GM19467 (cell line): Measurements from ENCODE around the gene MIA.
"Not testable (repeated sequence)": the region's sequence is repeated elsewhere in the genome, so short reads cannot be mapped to it uniquely, and the experiment has no call there.

Source experiments
- ATAC-seq: cut with Tn5 transposase; IDR thresholded peaks from one replicate; pipeline ENCODE4 v1.9.1; 2021; ENCODE audit warnings: mild to moderate bottlenecking, moderate library complexity; ENCODE audit not compliant: unreplicated experiment

Gene MIA

DNA sequence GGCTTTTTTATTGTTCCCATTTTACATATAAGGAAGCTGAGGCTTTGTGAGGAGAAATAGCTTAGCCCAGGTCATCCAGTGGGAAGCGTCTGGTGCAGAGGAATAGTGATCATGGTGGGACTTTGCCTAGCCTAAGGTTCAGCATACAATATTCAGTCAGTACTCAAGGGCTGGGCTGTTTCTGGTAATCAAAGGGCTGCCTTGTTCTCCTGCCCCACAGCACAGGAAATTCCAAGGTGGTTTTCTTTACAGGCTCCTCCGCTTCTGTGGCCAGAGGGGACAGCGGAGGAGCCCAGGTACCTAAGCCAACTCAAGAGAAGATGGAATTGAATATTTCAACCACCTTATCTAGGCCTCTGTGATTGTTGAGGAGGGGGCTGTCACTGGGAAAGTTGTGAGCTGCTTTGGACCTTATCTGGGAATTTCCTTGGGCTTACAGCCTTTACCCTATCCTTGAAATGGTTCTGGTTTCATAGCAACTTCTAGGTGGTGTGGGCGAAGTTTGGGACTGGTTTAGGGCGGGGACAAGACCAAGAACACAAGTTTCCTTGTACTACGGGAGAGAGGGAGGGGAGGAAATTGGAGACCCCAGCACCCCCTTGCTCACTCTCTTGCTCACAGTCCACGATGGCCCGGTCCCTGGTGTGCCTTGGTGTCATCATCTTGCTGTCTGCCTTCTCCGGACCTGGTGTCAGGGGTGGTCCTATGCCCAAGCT lies at the start of gene MIA:
Gene MIA, plus strand, starts transcription at position 606 of the 716 bp plus-strand sequence. Its CDS starts 22 bp downstream, at position 628.
- no peak for ATAC-seq

DNA sequence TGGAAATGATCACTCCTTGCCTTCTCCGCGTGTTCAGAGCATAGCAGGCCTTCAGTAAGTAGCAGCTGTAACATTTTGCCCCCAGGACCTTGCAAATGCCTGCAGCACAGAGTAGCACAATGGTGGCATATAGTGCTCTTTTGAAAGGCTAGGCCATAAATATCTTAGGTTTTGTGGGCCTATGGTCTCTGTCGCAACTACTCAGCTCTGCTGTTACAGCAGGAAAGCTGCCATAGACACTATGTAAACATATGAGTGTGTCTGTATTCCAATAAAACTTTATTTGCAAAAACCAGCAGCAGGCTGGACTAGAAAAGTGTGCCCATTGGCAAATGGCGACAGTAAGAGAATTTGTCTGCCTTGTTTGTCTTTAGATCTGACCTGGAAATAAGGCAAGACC lies 49.0 kb upstream of the MIA start:
- ATAC-seq = no peak

DNA sequence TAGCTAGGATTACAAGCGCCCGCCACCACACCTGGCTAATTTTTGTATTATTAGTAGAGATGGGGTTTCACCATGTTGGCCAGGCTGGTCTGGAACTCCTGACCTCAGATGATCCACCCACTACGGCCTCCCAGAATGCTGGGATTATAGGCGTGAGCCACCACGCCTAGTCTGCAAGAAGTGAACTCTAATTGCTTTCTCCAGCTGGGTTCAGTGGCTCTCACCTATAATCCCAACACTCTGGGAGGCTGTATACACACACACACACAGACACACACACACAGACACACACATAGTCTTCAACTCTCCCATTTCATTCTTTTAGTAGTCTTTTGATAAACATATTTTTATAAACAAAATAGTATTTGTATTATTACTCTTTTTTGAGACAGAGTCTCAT lies 45.3 kb upstream of the MIA start:
- not testable (repeated sequence) for ATAC-seq

DNA sequence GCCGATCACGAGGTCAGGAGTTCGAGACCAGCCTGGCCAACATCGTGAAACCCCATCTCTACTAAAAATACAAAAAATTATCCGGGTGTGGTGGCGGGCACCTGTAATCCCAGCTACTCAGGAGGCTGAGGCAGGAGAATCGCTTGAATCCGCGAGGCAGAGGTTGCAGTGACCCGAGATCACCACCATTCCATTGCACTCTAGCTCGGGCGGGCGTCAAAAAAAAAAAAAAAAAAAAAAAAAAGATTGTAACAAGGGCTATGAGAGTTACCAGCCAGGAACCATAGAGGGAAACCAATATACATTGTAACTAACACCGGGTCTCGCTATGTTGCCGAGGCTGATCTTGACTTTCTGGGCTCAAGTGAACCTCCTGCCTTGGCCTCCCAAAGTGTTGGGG lies 43.0 kb upstream of the MIA start:
- not testable (repeated sequence) for ATAC-seq

DNA sequence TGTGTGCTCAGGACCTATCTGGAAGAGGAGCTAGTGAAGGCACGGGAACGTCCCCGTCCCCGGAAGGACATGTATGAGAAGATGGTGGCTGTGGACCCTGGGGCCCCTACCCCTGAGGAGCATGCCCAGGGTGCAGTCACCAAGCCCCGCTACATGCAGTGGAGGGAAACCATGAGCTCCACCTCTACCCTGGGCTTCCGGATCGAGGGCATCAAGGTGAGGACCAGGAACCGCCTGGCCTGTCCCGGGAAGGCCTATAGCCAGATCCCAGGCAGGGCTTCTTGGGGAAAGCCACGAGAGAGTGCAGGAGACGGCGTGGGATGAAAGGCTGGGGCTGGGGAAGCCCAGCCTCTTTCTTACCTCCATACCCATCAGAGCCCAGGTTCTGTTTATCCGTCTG lies 42.2 kb upstream of the MIA start:
- ATAC-seq = no peak

DNA sequence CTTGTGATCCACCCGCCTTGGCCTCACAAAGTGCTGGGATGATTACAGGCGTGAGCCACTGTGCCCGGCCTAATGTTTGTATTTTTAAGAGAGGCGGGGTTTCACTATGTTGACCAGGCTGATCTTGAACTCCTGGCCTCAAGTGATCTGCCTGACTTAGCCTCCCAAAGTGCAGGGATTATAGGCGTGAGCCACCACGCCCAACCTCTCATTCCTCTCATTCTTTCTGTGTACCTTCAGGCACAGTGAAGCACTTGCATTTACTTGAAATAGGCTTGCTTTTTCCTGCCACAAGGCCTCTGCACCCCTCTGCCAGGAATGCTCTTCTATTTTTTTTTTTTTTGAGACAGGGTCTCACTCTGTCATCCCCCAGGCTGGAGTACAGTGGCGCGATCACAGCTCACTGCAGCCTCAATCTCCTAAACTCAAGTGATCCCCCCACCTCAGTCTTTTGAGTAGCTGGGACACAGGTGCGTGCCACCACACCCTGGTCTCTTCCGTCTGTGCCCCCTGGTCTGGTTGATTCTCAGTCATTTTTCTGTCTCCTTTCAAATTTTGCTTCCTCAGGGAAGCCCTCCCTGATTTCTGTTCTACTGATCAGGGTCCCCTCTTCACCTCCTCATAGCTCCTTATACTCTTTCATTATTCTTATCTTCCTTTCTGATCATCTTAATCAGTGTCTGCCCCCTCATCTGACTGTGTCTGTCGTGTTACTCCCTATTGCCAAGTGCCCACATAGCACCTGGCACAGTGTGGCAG lies 40.1 kb upstream of the MIA start:
- no peak for ATAC-seq

DNA sequence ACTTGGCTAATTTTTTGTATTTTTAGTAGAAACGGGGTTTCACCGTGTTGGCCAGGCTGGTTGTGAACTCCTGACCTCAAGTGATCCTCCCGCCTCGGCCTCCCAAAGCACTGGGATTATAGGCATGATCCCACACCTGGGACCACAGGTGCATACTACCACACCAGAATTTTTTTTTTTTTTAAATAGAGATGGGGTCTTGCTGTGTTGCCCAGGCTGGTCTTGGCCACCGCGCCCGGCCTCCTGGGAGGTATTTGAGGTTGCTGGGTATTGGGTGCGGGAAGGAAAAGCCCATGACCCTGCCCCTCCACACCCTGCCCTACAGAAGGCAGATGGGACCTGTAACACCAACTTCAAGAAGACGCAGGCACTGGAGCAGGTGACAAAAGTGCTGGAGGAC lies 38.7 kb upstream of the MIA start:
- no peak for ATAC-seq

DNA sequence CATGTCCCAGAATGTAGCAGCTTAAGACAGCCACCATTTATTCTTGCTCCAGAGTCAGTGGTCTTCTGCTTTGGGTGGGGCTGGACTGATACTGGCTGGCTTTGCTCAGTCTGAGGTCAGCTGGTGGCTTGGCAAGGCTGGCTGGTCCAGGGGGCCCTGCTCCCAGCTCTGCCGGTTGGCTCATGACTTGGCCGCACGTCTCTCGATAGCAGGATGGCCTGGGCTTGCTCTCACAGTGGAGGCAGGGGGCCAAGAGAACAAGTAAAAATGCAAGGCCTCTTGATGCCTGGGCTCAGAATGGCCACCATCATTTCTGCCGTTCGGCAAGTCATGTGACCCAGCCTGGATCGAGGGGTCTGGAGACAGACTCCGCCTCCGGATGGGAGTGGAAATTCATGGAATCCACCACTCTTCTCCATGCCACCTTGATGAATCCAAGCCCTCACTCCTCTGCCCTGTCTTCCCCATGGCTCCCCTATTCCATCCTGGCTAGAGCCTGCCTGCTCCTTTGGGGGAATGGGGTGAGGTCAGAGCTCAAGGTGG lies 38.1 kb upstream of the MIA start:
- ATAC-seq = no peak

DNA sequence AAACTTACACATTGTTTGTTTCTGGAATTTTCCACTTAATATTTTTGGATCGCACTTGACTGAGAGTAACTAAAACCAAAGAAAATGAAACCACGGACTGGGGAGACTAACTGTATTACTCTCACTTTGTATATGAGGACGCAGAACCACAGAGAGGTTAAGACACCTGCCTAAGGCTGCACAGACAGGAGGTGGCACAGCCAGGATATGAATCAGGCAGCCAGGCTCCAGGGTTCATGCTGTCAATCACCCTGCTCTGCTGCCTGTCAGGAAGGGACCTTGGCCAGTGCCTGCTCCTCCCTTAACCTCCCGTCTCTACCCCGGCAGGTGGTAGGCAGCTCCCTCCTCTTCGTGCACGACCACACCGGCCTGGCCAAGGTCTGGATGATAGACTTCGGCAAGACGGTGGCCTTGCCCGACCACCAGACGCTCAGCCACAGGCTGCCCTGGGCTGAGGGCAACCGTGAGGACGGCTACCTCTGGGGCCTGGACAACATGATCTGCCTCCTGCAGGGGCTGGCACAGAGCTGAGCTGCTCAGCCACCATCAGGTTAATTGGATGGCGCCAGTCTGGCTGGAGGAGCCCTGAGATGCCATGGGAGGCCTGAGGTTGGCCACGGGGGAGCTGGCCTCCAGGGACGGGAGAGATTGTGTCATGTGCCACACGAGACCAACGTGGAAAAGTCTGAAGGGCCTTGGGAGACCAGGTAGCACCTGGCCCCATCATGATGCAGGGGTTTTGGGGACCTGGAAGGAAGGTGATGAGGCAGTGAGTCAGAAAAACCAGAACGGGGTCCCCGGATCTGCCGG lies 36.1 kb upstream of the MIA start:
- no peak for ATAC-seq

DNA sequence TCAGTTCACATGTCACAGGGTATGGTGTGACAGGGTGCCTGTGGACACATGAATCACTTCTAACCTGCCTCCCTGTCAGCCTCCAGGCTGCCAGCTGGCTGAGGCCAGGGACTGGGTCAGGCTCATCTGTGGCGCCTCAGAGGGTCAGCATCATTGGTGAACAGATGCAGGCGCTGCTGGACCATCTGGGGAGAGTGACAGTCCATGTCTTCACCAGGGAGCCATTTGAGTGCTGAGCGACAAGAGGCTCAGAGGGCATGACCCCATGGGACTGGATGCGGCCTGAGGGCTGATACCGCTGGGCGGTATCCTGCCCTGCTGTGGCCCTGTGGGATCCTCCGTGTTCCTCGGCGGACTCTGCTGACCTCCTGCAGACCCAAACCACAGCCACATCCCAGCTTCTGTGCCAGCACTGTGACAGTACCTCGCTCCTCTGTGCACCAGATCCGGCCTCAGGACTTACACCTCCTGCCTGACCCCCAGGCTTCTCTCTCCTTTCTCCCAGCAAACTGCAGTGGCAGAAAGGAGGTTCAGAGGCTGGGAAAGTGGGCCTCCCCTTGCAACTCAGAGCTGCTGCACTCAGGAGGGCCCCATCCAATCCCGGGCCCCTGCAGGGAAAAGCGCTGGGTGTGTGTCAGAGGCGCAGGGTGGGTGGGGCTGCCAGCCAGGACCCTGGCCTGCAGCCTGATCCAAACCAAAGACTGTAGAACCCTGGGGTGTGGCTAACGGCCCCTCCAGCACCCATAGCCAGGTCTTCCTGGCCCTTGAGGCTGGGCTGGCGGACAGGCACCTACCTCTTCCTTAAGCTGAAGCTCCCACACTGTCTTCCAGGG lies 35.2 kb upstream of the MIA start:
- no peak for ATAC-seq

DNA sequence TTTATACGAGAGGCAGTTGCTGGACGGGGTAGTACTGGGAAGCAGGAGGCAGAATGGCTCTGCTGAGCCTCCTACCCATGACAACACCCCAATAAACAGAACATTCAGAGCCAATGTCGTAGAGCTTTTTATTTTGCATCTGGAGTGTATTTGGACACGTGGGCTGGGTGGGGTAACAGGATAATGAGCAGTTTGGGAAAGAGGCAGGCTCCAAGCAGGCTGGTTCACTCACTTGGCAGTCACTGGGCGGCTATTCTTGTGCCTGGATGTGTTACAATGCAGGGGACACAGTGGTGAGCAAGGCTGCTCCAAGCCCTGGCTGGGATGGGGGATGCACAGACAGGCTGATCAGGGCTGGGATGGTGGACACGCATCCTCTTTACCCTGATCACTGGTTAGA lies 34.6 kb upstream of the MIA start:
- no peak for ATAC-seq

DNA sequence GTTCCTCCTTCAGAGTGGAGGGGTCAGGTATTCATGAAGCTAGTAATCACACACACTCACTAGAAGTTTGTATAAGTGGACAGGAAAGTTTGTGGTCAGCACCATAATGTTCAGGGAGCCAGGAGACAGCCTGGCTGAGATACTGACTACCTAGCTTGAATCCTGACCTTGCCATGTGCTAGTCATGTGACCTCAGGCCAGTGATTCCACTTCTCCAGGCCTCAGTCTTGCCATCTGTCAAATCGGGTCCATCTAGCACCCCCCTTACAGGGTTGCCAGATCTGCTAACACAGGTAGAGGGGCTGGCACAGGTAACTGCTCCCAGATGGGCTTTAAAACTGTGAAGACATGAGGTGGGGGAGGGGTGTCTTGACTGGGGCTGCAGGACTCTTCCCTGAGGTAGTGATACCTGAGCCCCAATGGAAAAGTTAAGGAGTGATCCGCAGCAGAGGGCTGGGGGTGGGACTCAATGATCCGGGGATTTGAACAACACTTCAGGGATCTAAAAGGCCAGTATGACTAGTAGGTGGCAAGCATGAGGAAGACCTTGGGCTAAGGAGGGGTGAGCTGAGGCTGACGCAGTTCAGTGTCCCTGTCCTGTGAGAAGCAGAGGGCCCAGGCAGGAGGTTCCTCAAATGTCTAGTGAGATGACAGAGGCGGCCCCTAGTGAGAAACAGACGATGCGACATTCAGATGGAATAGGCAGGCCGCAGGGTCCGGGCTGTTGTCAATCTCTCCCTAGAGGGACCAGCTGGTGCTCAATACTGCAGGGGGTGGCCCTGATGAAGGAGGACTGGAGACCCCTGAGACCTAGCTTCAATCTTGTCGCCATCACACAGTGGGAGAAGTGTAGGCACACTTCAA lies 33.6 kb upstream of the MIA start:
- no peak for ATAC-seq

DNA sequence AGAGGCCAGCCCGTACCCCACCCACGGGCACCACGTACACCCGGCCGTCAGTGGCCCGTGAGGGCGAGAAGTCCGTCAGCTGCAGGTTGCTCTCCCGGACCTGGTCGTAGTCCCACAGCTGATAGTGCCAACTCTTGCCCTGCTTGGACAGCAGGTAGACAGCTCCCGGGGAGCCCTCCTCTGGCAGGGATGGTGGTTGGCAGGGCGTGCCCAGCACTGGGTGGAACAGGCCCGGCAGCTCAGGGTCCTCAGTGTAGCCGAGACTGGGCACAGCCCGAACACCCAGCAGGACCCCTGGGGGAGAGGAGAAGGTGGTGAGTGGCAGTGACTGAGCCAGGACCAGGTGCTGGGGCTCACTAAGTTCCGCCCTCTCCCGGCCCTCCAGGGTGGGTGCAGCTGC lies 32.8 kb upstream of the MIA start:
- no peak for ATAC-seq

DNA sequence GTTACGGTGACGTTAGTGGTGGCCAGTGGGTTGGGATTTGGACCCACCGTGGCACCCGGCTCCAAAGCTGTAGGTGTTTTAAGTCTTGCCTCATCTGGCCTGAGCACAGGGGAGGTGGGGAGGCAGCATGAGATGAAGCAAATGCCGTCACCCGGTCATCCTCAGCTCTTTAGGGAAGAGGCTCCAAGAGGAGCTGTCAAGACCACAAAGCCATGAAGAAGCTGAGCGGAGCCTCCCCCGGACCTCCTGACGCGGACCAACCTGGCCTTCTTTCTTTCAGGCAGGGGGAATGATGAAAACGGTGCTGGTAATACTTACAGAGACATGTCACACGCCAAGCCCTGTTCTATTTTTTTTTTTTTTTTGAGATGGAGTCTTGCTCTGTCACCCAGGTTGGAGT lies 32.4 kb upstream of the MIA start:
- no peak for ATAC-seq

DNA sequence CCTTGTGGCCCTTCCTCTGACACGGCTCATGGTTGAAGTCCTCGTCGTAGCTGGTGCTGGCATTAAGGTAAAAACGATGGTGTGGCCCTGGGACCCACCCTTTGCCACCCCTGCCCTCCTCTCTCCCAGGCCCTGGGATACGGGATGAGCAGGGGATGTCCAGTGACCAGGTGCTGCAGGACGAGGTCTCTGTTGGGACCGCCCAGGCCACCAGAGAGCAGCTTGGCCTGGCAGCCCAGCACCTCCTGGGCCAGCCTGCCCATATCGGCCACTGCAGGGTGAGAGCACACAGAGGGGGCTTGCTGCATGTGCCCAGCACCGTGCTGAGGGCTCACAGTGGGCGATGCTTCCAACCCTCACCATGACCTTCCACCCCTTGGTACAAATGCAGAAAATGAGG lies 31.4 kb upstream of the MIA start:
- no peak for ATAC-seq

DNA sequence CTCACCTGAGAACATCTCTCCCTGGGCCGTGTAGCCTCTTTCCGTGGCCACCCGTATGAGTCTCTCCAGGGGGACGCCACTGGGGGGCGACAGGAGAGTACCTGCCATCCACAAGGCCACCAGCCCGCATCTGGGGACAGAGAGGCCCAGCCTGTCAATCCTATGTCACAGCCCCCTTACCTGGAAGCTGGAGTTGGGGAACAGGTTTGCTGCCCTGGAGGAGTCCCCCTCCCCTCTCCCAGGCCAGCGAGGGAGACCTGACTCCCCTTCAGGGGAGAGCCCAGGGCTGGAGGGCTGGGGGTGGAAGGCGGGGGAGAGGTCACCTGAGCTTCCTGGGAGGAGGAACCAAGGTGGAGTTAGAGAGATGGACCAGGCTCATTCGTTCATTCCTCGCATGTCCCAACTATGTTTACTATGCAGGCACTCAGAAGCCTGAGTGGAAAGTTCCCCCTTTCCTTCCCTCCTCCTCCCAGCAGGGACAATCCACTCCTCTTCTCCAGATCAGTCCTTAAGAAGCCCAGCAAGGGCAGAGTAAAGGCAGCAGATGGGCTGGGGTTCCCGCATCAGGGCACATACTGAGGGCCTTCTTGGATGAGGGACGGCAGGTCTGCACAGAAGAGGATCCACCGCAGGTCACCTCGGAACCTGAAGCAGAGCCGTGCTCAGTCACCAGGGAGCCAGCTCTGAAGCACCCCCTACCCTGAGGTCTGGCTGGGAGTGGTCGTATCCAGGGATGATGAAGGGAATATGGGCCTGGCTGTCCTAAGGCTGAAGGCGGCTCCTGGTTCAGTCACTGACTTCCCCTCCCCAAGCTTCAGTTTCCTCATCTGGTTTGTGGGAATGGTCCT lies 30.5 kb upstream of the MIA start:
- no peak for ATAC-seq

DNA sequence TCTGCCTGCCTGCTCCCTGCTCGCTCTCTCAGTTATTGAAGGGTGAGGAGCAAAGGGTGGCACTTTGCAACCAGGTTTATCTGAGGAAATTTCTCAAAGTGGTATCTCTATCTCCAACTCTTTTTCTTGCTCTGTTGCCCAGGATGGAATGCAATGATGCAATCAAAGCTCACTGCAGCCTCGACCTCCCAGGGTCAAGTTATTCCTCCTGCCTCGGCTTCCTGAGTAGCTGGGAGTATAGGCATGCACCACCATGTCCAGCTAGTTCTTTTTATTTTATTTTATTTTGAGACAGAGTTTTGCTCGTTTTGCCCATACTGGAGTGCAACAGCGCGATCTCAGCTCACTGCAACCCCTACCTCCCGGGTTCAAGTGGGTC lies 29.9 kb upstream of the MIA start:
- no peak for ATAC-seq

DNA sequence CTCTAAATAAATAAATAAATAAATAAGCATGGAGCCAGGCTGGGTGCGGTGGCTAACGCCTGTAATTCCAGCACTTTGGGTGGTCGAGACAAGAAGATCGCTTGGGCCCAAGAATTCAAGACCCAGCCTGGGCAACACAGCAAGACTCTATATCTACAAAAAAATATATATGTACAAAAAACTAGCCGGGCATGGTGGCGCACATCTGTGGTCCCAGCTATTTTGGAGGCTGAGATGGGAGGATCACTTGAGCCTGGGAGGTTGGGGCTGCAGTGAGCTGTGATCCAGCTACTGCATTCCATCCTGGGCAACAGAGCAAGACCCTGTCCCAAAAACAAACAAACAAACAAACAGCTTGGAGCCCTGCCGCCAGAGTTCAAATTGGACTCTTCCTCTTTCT lies 27.8 kb upstream of the MIA start:
- ATAC-seq = no peak
